ENCODE results near the gene PTPRN. TPM values are rescaled to one million over a fixed set of nuclear protein-coding genes. Genes with fewer than 3 reads are reported as not detected.

The PTPRN gene
- total and polyA plus RNA-seq, 10 of the 15 experiments (the other 5 are each of a cell fraction or from before 2014, with no cell fraction given): 0.28 to 0.69 TPM; not detected in 8

DNA sequence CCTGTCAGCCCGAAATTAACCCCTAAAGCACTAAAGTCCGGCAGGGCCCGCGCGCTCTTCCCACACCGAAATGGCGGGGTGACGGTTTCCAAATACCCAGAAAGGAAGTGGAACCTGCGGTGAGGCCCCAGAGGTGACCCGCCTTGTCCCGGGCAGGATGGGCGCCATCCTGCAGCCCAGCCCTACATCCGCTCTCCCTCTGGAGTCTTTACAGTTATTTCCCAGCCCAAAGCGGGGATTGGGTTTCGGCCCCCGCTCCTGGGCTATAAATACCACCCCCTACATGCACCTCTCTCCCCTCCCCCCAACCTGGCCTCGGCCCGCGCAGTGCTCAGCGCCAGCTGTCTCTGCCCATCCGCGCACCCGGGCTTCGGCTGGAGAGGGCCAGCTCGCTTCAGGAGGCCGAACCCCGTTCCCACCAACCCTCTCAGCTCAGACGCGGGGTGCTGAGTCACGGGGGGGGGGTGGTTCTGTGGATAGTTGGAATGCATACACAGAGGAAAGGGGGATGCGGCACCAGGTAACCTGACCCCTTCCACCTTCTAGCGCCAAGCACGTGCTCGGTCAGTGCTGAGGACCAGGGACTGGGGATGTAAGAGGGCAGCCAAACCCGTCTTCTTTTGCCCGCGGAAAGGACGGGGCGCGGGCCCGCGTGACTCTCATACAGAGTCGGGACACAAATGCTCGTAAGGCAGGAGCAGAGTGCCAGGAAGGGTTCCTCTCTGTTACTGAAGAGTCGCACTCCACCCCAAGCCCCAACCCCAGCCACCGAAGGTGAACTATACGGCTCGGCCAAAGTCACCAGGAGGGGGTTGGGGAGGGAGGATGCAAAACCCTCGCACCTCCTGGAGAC is 56.1 kb downstream of the PTPRN start, which contains the start of gene TUBA4B (continued):
- TF ChIP-seq MTA3 (IDR thresholded peaks at IDR 0.05; ENCODE audit: borderline replicate concordance, low read length) (peak; percentile 53; the same call in 1 of the 2 replicates), YY1 (IDR thresholded peaks at IDR 0.05; ENCODE audit: low read depth, low read length) (peak; percentile 82), SRF (IDR thresholded peaks at IDR 0.05; ENCODE audit: low read depth in 2 of 2, low read length in 2 of 2) (no peak), RUNX3 (IDR thresholded peaks at IDR 0.05; ENCODE audit: low read length) (peak; percentile 87), SMARCA5 (IDR thresholded peaks at IDR 0.05) (0 out of 2 replicates have a peak, but pooled peaks have one; percentile 16), MYB (IDR thresholded peaks at IDR 0.05; ENCODE audit: borderline replicate concordance, low read depth, low read length) (no peak)
- TF ChIP-seq, protein P1, sequence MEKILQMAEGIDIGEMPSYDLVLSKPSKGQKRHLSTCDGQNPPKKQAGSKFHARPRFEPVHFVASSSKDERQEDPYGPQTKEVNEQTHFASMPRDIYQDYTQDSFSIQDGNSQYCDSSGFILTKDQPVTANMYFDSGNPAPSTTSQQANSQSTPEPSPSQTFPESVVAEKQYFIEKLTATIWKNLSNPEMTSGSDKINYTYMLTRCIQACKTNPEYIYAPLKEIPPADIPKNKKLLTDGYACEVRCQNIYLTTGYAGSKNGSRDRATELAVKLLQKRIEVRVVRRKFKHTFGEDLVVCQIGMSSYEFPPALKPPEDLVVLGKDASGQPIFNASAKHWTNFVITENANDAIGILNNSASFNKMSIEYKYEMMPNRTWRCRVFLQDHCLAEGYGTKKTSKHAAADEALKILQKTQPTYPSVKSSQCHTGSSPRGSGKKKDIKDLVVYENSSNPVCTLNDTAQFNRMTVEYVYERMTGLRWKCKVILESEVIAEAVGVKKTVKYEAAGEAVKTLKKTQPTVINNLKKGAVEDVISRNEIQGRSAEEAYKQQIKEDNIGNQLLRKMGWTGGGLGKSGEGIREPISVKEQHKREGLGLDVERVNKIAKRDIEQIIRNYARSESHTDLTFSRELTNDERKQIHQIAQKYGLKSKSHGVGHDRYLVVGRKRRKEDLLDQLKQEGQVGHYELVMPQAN (conservative IDR thresholded peaks at IDR 0.05): peak; percentile 18

DNA sequence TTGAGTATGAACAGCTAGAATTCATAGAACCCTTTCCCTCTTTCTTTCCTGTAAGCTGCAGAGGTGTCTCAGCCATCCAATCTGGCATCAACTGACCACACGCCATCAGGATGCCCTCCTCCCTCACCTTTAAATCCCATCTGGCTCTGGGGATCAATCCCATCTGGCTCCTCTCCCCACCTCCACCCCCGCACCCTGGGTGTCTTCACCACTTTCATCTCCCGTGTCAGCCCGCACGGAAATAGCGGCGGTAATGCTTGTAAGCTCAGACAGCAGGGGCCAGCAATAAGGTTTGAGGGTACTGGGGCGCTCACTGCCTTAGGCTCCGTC is 56.7 kb downstream of the PTPRN start:
- DNase-seq (ENCODE audit: low read depth, low spot score): no peak
- Histone ChIP-seq H3K9me3 (replicated peaks; ENCODE audit: control insufficient read depth, insufficient read depth, low read length) (no peaks in the 10 kb centered on the region), H4K20me1 (ENCODE audit: control insufficient read depth, insufficient read depth) (0 out of 2 replicates have a peak, but pooled peaks cover 4% of the 10 kb centered on the region), H3K9ac (ENCODE audit: control insufficient read depth, insufficient read depth, low read length) (peak overlapping the region; percentile 86), H3K27me3 (replicated peaks in 1 of 2; ENCODE audit: control insufficient read depth in 2 of 2, insufficient read depth in 2 of 2, low read length in 1 of 2) (no peaks in the 10 kb centered on the region), H3K27ac (ENCODE audit: control insufficient read depth, insufficient read depth) (peak overlapping the region; percentile 77), H3K4me3 (peak overlapping the region; percentile 86), H3K4me1 (ENCODE audit: control insufficient read depth, insufficient read depth, low read length) (peaks cover 33% of the 10 kb centered on the region), H2AFZ (ENCODE audit: control insufficient read depth, low read depth, low read length) (peak overlapping the region; percentile 59), H3K4me2 (ENCODE audit: control insufficient read depth, insufficient read depth) (peak overlapping the region; percentile 92), H3K79me2 (ENCODE audit: control insufficient read depth, insufficient read depth, low read length) (peaks cover 45% of the 10 kb centered on the region), H3K36me3 (ENCODE audit: control insufficient read depth in 2 of 2, insufficient read depth in 2 of 2, low read length in 1 of 2) (peaks cover 12 to 17% of the 10 kb centered on the region in 2 experiments)
- intact Hi-C loops (cut with micrococcal nuclease; ENCODE audit: unreplicated experiment) (loop anchor here (2.0 kb wide), 2 partner anchors 24 to 76 kb away; partner anchors contain the start of genes ANKZF1, ATG9A and CNPPD1), in situ Hi-C loops (cut with MboI) (no loop called here)
- 1% methylated on average over 9 of the region's 9 CpGs for WGBS (ENCODE audit: insufficient coverage, insufficient replicate concordance, low lambda C conversion rate, missing lambda C conversion rate)
- POLR2A ChIA-PET: interaction anchor here (0.5 to 9.0 kb wide), 23 partner anchors 10 to 1884 kb away, joined by 3 to 160 read pairs (median 4); partner anchors contain the start of genes ANKZF1, ATG9A, CNPPD1 and DNAJB2
- CTCF ChIA-PET: interaction anchor here (0.6 to 6.1 kb wide), 8 partner anchors 9 to 983 kb away, joined by 3 to 65 read pairs (median 4); partner anchors contain the start of genes AAMP, ANKZF1, ATG9A and DNAJB2
- RAD21 ChIA-PET (ENCODE audit: unreplicated experiment): interaction anchor here (1.1 to 5.1 kb wide), 5 partner anchors 9 to 82 kb away, joined by 3 to 53 read pairs (median 6); partner anchors contain the start of gene DNAJB2
- TF ChIP-seq EGR1 (IDR thresholded peaks at IDR 0.05; ENCODE audit: borderline replicate concordance in 1 of 2, low read depth in 2 of 2, low read length in 2 of 2) (peak in 1 of 2 experiments; percentile 83; a peak in 2 of 3 replicates), BHLHE40 (IDR thresholded peaks at IDR 0.05; ENCODE audit: borderline replicate concordance in 1 of 2, low read depth in 2 of 2, low read length in 1 of 2) (no peak)
- FAIRE-seq: no peak
- SMC1A ChIA-PET (ENCODE audit: uncharacterized antibody, unreplicated experiment): interaction anchor here (0.6 to 8.6 kb wide), 10 partner anchors 11 to 399 kb away, joined by 3 to 98 read pairs (median 6); partner anchors contain the start of genes ANKZF1, ATG9A, CNPPD1 and DNAJB2
- no peak; the same call in 2 of the 3 replicates for ATAC-seq
- BruUV-seq (replicated peaks): no TSS peak

Measured in GM12878 (cell line).